ENCODE results near the gene C20orf141. TPM values are rescaled to one million over a fixed set of nuclear protein-coding genes. Genes with fewer than 3 reads are reported as not detected.
A peak's percentile ranks its signal among the peaks of the same experiment; 100 is the strongest.
"Not testable (repeated sequence)": the region's sequence is repeated elsewhere in the genome, so short reads cannot be mapped to it uniquely, and the experiment has no call there.

The C20orf141 gene
- total RNA-seq: not detected
- long read RNA-seq: 0 reads

GRCh38 chr20:2814587-2815051, at the start of gene C20orf141:
C20orf141 (plus strand) TSS chr20:2814987; CDS start chr20:2815185, 198 bp downstream.
- peak; percentile 73 for DNase-seq (ENCODE audit: low spot score)
- intact Hi-C loops (cut with DNase I): no loop called here

DNA sequence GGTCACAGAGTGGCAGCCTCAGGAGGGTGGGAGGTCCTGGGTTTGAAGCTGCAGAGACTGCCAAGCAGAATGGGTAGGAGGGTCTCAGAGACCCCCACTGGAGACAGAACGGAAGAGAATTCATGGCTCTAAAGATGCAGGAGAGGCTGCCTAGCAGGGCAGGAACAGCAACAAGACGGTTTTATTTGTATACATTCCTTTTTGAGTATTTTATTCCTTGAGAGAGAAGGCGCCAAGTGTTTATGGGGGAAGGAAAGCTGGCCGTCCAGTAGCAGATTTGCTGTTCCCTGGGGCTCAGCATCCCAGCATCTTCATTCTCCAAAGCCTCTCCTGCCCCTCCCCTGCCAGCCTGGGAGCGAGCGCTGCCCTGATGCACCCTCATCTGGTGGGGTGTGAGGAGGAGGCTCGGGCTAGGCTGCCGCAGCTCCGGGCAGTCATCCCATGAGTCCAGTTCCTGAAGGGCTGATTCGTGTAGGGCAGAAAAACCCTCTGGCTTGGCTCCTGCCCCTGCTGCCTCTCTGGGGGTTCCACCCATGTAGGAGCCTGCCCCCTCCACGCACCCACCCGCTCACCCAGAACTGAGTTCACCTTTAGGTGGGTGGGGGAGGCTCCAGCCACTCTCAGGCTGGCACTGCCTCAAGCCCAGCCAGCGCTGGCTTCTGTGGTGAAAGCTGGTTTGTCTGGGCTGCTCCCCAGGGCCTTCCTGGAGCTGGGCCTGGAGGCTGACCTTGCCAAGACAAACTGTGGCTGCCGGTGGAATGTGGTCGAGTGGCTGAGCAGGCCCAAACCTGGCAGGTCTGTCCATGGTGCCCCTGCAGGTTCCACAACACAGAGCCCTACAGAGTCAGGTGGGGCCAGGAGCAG, 46.8 kb upstream of the C20orf141 start:
- intact Hi-C loops (cut with DNase I): no loop called here
- no peak for DNase-seq (ENCODE audit: low spot score)

- intact Hi-C loops (cut with DNase I): no loop called here
- no peak for DNase-seq (ENCODE audit: low spot score)
Measured at GRCh38 chr20:2768632-2769015, 46.2 kb upstream of the C20orf141 start.

DNA sequence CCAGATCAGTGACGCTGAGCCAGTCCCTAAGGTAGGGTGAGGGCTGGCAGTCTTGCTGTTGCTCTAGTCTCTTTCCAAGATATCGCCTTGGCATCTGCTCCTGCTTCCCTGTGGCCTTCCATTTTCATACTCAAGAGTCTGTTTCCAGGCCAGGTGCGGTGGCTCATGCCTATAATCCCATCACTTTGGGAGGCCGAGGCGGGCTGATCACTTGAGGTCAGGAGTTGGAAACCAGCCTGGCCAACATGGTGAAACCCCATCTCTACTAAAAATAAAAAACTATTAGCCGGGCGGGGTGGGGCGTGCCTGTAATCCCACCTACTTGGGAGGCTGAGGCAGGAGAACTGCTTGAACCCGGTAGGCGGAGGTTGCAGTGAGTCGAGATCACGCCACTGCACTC, 44.7 kb upstream of the C20orf141 start:
- intact Hi-C loops (cut with DNase I): not testable (repeated sequence)

GRCh38 chr20:2771631-2772080, 43.1 kb upstream of the C20orf141 start:
- no peak for DNase-seq (ENCODE audit: low spot score)
- intact Hi-C loops (cut with DNase I): no loop called here

More for the DNA sequence above, 44.7 kb upstream of the C20orf141 start:
- not testable (repeated sequence) for DNase-seq (ENCODE audit: low spot score)

DNA sequence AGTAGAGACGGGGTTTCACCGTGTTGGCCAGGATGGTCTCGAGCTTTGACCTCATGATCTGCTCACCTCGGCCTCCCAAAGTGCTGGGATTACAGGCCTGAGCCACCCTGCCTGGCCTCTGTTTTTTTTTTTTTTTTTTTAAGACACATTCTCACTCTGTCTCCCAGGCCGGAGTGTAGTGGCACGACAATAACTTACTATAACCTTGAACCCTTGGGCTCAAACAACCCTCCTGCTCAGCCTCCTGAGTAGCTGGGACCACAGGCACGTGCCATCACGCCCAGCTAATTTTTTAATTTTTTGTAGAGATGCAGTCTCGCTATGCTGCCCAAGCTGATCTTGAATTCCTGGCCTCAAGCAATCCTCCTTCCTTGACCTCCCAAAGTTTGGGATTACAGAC, 41.0 kb upstream of the C20orf141 start:
- DNase-seq (ENCODE audit: low spot score): no peak
- intact Hi-C loops (cut with DNase I): no loop called here

DNA sequence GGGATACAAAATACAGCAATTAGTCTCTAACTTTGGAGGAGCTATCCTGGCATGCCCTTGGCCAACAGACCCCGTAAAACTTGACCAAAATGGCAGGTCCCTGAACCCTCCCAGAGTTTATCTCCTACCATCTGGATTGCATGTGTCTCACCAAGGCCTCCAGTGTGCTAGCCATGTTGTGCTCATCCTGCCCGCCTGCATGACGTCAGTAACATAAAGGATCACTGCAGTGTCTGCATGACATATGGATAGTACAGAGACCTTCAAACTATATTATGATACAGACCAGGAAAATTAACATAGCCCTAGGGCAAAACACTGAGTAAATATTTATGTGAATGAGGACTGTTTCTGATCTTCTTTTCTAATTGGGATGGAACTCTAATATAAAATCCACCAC, 39.6 kb upstream of the C20orf141 start:
- intact Hi-C loops (cut with DNase I): no loop called here
- DNase-seq (ENCODE audit: low spot score): no peak

DNA sequence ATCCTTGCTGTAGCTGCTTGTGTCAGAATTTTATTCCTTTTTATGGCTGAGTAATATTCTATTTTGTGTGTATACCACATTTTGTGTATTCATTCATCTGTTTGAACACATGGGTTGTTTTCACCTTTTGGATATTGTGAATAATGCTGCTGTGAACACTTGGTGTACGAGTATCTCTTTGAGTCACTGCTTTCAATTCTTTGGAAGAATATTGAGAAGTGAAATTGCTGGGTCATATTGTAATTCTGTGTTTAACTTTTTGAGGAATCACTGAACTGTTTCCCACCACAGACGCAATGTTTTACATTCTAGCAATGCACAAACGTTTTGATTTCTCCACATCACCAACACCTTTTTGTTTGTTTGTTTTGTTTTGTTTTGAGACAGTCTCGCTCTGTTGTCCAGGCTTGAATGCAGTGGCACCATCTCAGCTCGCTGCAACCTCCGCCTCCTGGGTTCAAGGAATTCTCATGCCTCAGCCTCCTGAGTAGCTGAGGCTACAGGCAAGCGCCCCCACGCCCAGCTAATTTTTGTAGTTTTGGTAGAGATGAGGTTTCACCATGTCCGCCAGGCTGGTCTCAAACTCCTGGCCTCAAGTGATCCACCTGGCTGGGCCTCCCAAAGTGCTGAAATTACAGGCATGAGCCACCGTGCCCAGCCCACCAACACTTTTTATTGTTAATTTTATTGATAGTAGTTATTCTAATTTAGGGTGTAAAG, 36.0 kb upstream of the C20orf141 start:
- no peak for DNase-seq (ENCODE audit: low spot score)
- intact Hi-C loops (cut with DNase I): no loop called here

GRCh38 chr20:2780948-2781347, 33.8 kb upstream of the C20orf141 start:
- intact Hi-C loops (cut with DNase I): no loop called here
- DNase-seq (ENCODE audit: low spot score): no peak

DNA sequence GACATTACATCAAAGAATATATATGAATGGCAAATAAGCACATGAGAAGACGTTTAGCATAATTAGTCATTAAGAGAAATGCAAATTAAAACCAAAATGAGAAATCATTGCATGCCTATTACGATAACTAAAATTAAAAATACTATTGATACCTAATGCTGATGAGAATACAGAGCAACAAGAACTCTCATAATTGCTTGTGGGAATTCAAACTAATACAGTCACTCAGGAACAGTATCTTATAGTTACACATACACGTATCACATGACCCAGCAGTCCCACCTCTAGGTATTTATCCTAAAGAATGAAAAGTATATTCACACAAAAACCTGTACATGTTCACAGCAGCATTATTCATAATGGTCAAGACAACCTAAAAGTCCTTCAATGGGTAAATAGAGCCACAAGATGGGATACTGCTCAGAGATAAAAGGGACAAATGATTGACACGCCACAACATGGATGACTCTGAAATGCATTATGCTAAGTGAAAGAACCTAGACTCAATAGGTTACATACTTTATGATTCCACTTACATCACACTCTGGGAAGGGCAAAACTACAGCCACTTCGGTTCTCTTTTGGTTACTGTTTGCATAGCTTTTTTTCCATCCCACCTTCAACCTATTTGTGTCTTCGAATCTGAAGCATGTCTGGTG, 30.8 kb upstream of the C20orf141 start:
- no peak for DNase-seq (ENCODE audit: low spot score)
- intact Hi-C loops (cut with DNase I): no loop called here

GRCh38 chr20:2793471-2793870, 21.3 kb upstream of the C20orf141 start:
- no peak for DNase-seq (ENCODE audit: low spot score)
- intact Hi-C loops (cut with DNase I): no loop called here

DNA sequence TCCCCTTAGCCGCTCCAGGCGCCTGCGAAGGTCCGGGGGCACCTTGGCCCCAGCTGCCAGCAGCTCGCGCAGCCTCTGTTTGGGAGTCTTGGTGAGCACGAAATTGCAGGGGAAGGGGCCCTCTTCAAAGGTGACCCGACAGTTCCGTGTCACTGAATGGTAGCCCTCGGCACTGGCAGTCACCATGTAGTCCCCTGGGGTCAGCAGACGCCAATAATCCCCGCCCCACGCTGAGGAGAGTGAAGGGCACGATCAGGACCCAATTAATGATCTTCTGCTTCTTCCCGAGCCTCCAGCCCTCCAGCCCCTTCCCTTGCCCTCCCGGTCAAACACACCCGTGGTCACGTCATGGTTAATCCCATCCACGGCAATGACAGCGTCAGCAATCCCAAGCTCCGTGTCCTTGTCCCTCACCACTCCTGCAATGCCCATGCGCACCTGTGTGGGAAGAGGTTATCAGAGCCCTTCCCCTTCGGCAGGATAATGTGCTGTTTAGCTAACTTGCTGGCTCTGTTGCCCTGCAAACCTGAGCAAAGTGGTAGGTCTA, 20.5 kb upstream of the C20orf141 start:
- DNase-seq (ENCODE audit: low spot score): no peak
- intact Hi-C loops (cut with DNase I): no loop called here

DNA sequence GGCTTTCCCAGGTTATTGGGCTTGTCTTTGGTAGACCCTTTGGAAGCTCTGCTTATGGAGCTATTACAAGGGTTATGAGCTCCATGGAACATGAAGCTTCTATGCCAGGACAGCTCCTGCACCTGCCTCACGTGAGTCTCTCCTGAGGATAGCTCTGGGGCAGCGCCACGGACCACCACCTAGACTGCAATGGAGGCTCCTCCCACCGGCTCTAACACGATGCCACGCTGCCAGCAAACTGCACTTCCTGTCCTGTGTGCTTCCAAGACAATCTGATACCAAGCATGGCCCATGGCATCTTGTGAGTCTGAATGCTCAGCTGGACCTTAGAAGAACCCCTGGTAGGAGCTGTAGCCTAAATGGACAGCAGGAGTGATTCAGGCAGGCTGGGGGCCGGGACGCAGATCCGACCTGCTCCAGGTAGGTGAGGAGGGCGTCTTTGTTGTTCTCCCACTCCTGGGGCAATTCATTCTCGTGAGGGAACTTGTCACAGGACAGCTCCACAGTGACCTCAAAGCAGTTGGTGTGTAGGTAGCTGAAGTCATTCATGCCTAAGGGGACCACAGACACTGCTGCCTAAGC, 19.8 kb upstream of the C20orf141 start:
- intact Hi-C loops (cut with DNase I): no loop called here
- no peak for DNase-seq (ENCODE audit: low spot score)

GRCh38 chr20:2795451-2795850, 19.3 kb upstream of the C20orf141 start:
- intact Hi-C loops (cut with DNase I): no loop called here
- DNase-seq (ENCODE audit: low spot score): no peak

DNA sequence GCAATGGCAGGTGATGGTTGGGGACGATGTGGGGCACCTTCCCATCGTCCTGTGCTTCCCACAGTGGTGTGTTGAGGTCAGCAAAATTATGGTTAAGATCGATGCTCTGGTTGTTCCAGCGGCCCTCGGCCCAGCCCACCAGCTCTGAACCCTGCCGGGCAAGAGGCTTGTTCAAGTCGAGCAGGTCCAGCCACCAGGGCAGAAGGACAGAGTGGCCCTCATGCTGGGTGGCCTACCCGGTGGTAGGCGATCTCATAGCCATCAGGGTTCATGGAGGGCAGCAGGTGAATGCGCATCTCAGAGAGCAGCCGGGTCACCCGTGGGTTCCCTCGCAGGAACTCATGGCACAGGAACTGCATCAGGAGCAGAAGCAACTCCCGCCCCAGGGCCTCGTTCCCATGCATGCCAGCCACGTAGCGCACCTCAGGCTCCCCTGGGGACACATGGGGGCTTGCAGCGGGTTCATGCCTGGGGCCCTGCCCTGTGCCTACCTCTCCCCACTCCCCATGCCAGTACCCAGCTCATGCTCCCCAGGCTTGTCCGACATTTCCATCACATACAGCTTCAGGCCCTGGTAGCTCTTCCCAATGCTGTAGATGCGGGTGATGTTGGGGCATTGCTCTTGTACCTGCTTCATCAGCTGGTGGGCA, 18.7 kb upstream of the C20orf141 start:
- intact Hi-C loops (cut with DNase I): no loop called here
- no peak for DNase-seq (ENCODE audit: low spot score)

DNA sequence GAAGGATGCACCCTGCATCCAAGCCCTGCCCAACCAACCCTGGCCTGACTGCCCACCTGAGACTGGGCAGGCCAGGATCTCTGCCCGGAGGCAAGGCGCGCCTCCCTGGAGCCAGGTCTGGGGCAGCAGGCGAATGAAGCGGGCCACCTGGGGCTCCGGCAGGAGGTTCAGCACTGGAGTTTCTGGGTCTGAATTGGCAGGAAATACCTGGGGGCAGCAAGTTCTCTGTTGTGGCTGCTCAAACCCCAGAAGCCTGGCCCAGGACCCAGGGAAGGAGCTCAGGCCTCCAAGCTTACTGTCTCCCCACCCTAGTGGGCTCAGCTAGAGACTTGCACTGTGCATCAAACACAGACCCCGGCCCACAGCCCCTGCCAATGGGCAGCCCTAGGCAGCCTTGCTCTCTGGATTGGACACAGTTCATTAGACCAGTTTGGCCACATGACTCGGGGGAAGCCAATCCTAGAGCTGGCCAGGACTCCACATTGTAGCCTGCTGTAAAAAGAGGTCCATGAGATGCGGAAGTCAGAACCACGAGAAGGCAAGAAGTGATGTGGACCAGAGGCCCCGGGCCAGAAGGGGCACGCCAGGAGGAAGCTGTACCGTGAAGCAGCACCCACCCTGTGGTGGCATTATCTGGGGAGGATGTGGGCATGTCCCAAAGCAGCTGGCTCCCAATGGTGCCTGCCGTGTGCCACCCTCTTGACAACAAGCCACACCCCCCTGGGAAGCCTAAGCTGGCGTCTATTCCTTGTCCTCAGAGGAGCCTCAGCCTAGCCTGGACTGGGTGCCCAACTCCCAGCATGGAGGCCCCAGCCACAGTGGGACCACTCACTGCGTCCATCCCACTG, 17.4 kb upstream of the C20orf141 start:
- intact Hi-C loops (cut with DNase I): no loop called here
- no peak for DNase-seq (ENCODE audit: low spot score)

- intact Hi-C loops (cut with DNase I): no loop called here
- DNase-seq (ENCODE audit: low spot score): no peak
Measured at GRCh38 chr20:2798095-2798805, 16.5 kb upstream of the C20orf141 start.

DNA sequence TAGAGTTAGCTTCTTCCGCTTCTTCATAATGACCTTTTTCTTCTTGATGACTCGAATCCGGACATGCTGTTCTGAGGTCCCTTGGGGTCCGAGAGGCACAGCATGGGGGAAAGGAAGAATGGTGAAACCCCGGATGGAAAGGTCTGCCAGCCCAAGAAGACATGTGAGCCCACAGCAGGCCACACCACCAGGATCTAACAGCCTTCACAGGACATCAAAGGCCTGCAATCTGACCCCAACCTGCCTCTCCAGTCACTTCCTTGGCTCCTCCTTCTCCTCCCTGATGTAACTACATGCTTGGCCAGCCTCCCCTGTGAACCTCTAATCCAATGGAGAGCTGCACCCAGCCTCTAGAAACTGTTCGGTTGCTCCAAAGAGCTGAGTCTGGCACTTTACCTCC, 16.0 kb upstream of the C20orf141 start:
- intact Hi-C loops (cut with DNase I): no loop called here
- DNase-seq (ENCODE audit: low spot score): no peak

Data from cardiac septum (tissue), 1 donor.